AG04450 (cell line): ENCODE results near the gene OXCT1. TPM values are rescaled to one million over a fixed set of nuclear protein-coding genes. Genes with fewer than 3 reads are reported as not detected.
"Not testable (repeated sequence)": the region's sequence is repeated elsewhere in the genome, so short reads cannot be mapped to it uniquely, and the experiment has no call there.

Experiments used
- CTCF ChIA-PET: fragments of 300-600, 350-600 bp; formaldehyde crosslinking; extraction: SDS; loops from one replicate; lab custom pipeline; 2022; ENCODE audit warnings: antibody characterized with exemption, inconsistent platforms; lab: Charles Lee
- POLR2A ChIA-PET: fragments of 350-600 bp; formaldehyde crosslinking; extraction: SDS; loops from one replicate; lab custom pipeline; 2021; ENCODE audit warnings: antibody characterized with exemption, inconsistent platforms; lab: Yijun Ruan, JAX
- DNase-seq: peaks from one replicate; pipeline ENCODE4 v3.0.0-alpha.2; 2011; ENCODE audit warnings: low read depth, low spot score
- H3K27ac ChIP-seq: one replicate; pipeline ENCODE4 v1.5.1; 2012; ENCODE audit warnings: low read depth, low read length, control low read depth
- H3K27me3 ChIP-seq: one replicate; pipeline ENCODE4 v1.6.0; 2012; ENCODE audit warnings: low read length; ENCODE audit not compliant: control insufficient read depth, insufficient read depth
- H3K4me3 ChIP-seq: 2 replicates; pipeline ENCODE4 v1.5.1; 2011; ENCODE audit warnings: mild to moderate bottlenecking, low read depth, low read length, control low read depth
- H3K9me3 ChIP-seq: 2 replicates; pipeline ENCODE4 v1.5.1; 2012; ENCODE audit warnings: low read length; ENCODE audit not compliant: control insufficient read depth, insufficient read depth
- polyA plus RNA-seq: library from polyadenylated mRNA; depleted of rRNA; stranded (reverse); fragments of >200 nt; gene quantifications from 2 replicates; pipeline ENCODE4 v1.2.3, GENCODE V29; 2011
- TF ChIP-seq, protein P1 (sequence below): IDR thresholded peaks from 2 replicates; pipeline ENCODE4 v1.5.1; 2011; ENCODE audit warnings: low read depth, low read length, control low read depth, inconsistent platforms

The OXCT1 gene
- polyA plus RNA-seq, 1 experiment: 31.7 TPM

DNA sequence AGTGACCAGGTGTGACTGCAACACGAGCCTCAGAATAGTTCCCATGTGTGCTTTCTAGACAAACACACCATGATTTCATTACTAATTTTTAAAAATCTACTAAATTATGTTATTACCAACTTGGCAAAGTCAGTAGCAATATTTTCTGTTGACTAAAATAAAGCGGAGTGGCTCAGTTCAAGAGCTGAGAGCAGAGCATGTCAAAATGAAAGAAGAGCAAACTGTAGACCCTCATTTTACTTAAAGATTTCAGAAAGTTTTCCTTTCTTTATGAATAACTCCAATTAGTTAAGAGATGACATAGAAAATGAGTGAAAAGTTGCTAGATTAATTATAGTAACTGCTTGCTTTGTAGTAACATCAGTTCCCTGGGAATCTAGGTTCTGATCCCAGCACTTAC lies 17.9 kb downstream of the OXCT1 start:
- Histone ChIP-seq H3K4me3 (no peak overlapping the region), H3K27me3 (no peaks in the 10 kb centered on the region), H3K9me3 (no peaks in the 10 kb centered on the region), H3K27ac (no peak overlapping the region)
- DNase-seq: no peak
- TF ChIP-seq, protein P1, sequence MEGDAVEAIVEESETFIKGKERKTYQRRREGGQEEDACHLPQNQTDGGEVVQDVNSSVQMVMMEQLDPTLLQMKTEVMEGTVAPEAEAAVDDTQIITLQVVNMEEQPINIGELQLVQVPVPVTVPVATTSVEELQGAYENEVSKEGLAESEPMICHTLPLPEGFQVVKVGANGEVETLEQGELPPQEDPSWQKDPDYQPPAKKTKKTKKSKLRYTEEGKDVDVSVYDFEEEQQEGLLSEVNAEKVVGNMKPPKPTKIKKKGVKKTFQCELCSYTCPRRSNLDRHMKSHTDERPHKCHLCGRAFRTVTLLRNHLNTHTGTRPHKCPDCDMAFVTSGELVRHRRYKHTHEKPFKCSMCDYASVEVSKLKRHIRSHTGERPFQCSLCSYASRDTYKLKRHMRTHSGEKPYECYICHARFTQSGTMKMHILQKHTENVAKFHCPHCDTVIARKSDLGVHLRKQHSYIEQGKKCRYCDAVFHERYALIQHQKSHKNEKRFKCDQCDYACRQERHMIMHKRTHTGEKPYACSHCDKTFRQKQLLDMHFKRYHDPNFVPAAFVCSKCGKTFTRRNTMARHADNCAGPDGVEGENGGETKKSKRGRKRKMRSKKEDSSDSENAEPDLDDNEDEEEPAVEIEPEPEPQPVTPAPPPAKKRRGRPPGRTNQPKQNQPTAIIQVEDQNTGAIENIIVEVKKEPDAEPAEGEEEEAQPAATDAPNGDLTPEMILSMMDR: no peak
- POLR2A ChIA-PET: no interaction called here
- CTCF ChIA-PET: interaction anchor here (5.0 to 9.2 kb wide), 2 partner anchors 8 to 205 kb away, joined by 38 to 182 read pairs; no protein-coding TSS in a partner anchor

DNA sequence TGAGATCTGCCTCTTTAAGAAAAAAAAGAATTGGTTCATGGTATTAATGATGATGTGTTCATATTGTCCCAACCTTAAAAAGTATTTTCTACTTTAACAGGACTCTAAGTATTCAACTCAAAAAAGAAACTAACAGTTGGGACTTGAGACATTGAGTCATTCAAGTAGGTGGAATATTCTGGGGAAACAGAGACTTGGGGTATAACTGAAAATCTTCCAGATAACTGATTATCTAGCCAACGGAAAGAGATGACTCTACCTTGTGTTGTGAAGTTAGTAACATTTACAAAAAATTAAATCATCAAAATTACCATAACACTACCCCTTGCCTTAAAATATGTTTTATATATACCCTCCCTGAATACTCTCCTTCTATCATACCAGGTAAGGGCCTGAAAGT lies 19.1 kb downstream of the OXCT1 start:
- POLR2A ChIA-PET: no interaction called here
- Histone ChIP-seq H3K4me3 (no peak overlapping the region), H3K9me3 (no peaks in the 10 kb centered on the region), H3K27ac (no peak overlapping the region), H3K27me3 (no peaks in the 10 kb centered on the region)
- DNase-seq: no peak
- CTCF ChIA-PET: interaction anchor here (0.5 to 1.4 kb wide), 3 partner anchors 7 to 1454 kb away, joined by 3 to 4 read pairs (median 4); no protein-coding TSS in a partner anchor
- TF ChIP-seq, protein P1: no peak

- ChIA-PET POLR2A (no interaction called here), CTCF (no interaction called here)
- no peak for DNase-seq
- H3K4me3 ChIP-seq: no peak overlapping the region
- TF ChIP-seq, protein P1: no peak
- no peaks in the 10 kb centered on the region for H3K27me3 ChIP-seq
- no peaks in the 10 kb centered on the region for H3K9me3 ChIP-seq
- no peak overlapping the region for H3K27ac ChIP-seq
Observed at GRCh38 chr5:41848983-41849382, 21.2 kb downstream of the OXCT1 start.

DNA sequence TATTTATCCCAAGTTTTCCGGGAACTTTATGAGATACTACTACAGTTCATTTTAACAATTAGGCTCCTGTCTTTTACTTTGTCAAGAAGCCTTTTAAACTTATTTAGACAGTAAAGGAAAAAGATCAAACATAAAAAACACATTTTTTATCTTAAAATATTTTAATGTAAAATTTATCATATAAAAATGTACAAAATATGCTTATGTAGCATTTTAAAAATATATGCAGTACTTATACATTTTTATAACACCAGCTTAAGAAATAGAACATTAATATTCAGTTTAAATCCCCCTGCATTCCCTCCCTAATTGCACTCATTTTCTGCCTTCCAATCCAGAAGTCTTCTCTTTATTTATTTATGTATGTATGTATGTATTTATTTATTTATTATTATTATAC lies 24.5 kb downstream of the OXCT1 start:
- H3K27ac ChIP-seq, H3K9me3 ChIP-seq, H3K27me3 ChIP-seq, POLR2A ChIA-PET, H3K4me3 ChIP-seq, DNase-seq: not testable (repeated sequence)
- CTCF ChIA-PET: interaction anchor here (3.8 to 4.4 kb wide), 2 partner anchors 9 to 137 kb away, joined by 38 to 77 read pairs; no protein-coding TSS in a partner anchor

DNA sequence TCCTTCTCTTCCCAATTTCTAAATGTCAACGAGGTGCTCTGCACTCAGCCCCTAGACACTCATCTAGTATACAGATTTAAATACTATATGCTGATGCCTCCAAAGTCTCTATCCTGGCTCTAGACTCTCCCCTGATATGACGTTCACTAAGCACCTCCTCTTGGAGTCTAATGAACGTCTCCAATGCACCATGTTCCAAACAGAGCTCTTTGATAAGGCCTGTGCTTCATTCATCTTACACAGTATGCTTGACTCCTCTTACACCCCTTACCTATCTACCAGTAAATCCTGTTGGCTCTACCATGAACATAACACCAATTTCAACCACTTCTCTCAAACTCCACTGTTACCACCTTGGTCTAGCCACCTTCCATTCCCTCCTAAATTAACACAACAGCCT lies 25.7 kb downstream of the OXCT1 start:
- Histone ChIP-seq H3K9me3 (no peaks in the 10 kb centered on the region), H3K4me3 (no peak overlapping the region), H3K27ac (no peak overlapping the region), H3K27me3 (no peaks in the 10 kb centered on the region)
- TF ChIP-seq, protein P1: no peak
- CTCF ChIA-PET: interaction anchor here (1.1 to 4.4 kb wide), 8 partner anchors 9 to 940 kb away, joined by 4 to 77 read pairs (median 6); no protein-coding TSS in a partner anchor
- POLR2A ChIA-PET: no interaction called here
- DNase-seq: no peak
